Activated T-helper 9 cell treated with anti-CD3 and anti-CD28 coated beads, Interleukin-2, amount 50 U/mL, for 16 hours (primary cell): ENCODE measurements around the gene CELF5.
"Not testable (repeated sequence)": the region's sequence is repeated elsewhere in the genome, so short reads cannot be mapped to it uniquely, and the experiment has no call there.

Source experiments
- DNase-seq: peaks from one replicate; pipeline ENCODE4 v3.0.0-alpha.2; 2020; ENCODE audit warnings: low read depth

The CELF5 gene

GRCh38 chr19:3274245-3274941, 49.9 kb downstream of the CELF5 start:
- no peak for DNase-seq

GRCh38 chr19:3274942-3275582, 50.6 kb downstream of the CELF5 start:
- DNase-seq = no peak

GRCh38 chr19:3275583-3276340, 51.3 kb downstream of the CELF5 start:
- peak; percentile 86 for DNase-seq

- DNase-seq = peak; percentile 16
Observed at GRCh38 chr19:3276341-3276799, 51.9 kb downstream of the CELF5 start.

GRCh38 chr19:3277649-3278048, 53.2 kb downstream of the CELF5 start:
- DNase-seq = no peak

- DNase-seq = no peak
Observed at GRCh38 chr19:3278294-3278693, 53.8 kb downstream of the CELF5 start.

- no peak for DNase-seq
Observed at GRCh38 chr19:3278749-3279148, 54.3 kb downstream of the CELF5 start.

GRCh38 chr19:3279306-3279705, 54.8 kb downstream of the CELF5 start:
- DNase-seq = no peak

GRCh38 chr19:3281026-3281425, 56.6 kb downstream of the CELF5 start:
- no peak for DNase-seq

GRCh38 chr19:3282155-3282554, 57.7 kb downstream of the CELF5 start:
- no peak for DNase-seq

- DNase-seq = no peak
Observed at GRCh38 chr19:3282564-3282963, 58.1 kb downstream of the CELF5 start.

- DNase-seq = no peak
Observed at GRCh38 chr19:3283246-3283751, 58.8 kb downstream of the CELF5 start.

GRCh38 chr19:3283886-3284657, 59.6 kb downstream of the CELF5 start:
- no peak for DNase-seq

GRCh38 chr19:3284759-3285646, 60.5 kb downstream of the CELF5 start:
- peak; percentile 46 for DNase-seq

GRCh38 chr19:3285647-3286176, 61.3 kb downstream of the CELF5 start:
- peak; percentile 37 for DNase-seq

- DNase-seq = no peak
Observed at GRCh38 chr19:3287814-3288213, 63.4 kb downstream of the CELF5 start.

- not testable (repeated sequence) for DNase-seq
Observed at GRCh38 chr19:3288437-3288836, 64.0 kb downstream of the CELF5 start.

GRCh38 chr19:3289971-3290569, 65.6 kb downstream of the CELF5 start:
- DNase-seq = no peak

GRCh38 chr19:3290858-3291257, 66.4 kb downstream of the CELF5 start:
- DNase-seq = not testable (repeated sequence)

- no peak for DNase-seq
Observed at GRCh38 chr19:3291644-3292043, 67.2 kb downstream of the CELF5 start.
